NCI-H510A treated with DMSO at 0.1 percent for 48 hours (cell line): ENCODE results near the gene IRF9.

Source experiments
- DNase-seq: peaks from one replicate; lab custom pipeline; 2025; lab: John Stamatoyannopoulos, UW

The IRF9 gene

GRCh38 chr14:24177891-24178290, 16.8 kb downstream of the IRF9 start:
- DNase-seq, result no peak

GRCh38 chr14:24178399-24179178, 17.5 kb downstream of the IRF9 start:
- DNase-seq, result no peak

- no peak for DNase-seq
Observed at GRCh38 chr14:24179294-24179960, 18.4 kb downstream of the IRF9 start.

DNA sequence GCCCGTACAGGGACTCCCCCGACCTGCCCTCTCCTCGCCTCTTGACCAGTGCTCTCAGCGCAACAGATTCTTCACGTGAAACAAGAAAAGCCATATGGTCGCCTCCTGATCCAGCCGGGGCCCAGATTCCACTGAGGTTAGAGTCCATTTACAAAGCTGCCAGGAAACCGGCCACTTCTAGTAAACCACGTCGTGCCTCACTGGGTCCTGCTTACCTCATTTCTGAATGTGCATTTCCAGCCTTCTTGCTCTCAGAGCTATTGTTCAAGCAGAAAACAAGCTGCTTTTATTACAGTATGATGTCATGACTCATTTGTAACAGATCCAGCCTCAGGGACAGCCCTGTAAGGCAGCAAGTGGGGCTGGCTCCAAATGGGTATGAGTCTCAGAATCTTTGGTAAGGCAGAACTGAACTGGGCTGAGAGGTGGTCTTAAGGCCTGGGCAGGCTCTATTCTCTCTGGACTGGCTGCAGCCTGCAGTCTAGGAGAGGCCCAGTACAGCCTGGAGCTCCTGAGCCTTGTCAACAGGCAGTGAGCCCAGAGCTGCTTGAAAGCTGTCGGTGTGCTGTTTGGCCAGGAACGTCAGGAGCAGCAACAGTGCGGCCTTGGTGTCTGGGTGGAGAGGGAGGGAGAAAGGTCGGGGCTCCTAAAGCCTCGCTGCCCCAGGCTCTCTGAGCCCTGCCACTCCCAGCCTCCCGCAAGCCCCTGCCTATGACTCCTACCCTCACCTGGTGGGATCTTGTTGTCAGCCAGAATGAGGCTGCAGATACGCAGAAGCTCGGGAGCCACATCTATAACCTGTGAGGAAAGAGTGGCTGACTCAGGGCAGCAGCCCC, 19.1 kb downstream of the IRF9 start:
- no peak for DNase-seq

DNA sequence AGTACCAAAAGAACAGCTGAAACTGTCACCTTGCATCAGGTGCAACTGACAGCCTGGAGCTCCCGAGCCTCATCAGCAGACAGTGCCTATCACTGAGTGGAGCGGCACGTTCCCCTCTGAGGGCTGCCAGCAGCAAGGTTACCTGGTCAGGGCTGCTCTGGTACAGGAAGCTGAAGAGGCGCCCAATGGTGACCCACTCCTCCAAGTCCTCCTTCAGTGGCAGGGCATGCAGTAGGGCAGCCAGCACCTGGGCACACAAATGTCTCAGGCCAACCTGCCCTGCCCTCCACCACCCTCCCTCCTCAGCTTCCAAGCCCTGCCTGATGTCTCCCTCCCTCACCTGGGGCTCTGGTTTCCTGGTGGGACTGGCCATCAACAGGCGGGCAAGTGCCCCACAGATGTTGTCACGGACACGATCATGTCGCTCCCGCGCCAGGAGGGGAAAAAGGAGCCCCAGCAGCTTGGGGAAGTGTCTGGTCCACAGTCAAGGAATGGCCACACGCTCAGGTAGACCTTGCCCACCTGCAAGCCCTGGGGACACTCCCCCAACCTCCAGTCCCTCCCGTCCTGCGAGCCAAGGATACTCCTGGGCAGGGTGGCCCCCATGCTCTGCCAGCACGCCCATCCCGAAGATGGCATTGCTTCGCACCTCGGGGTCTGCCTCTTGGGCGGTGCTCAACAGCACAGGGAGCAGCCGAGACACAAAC, 20.5 kb downstream of the IRF9 start:
- no peak for DNase-seq

- no peak for DNase-seq
Observed at GRCh38 chr14:24182110-24182882, 21.2 kb downstream of the IRF9 start.

- DNase-seq, result no peak
Observed at GRCh38 chr14:24183014-24183481, 22.0 kb downstream of the IRF9 start.

DNA sequence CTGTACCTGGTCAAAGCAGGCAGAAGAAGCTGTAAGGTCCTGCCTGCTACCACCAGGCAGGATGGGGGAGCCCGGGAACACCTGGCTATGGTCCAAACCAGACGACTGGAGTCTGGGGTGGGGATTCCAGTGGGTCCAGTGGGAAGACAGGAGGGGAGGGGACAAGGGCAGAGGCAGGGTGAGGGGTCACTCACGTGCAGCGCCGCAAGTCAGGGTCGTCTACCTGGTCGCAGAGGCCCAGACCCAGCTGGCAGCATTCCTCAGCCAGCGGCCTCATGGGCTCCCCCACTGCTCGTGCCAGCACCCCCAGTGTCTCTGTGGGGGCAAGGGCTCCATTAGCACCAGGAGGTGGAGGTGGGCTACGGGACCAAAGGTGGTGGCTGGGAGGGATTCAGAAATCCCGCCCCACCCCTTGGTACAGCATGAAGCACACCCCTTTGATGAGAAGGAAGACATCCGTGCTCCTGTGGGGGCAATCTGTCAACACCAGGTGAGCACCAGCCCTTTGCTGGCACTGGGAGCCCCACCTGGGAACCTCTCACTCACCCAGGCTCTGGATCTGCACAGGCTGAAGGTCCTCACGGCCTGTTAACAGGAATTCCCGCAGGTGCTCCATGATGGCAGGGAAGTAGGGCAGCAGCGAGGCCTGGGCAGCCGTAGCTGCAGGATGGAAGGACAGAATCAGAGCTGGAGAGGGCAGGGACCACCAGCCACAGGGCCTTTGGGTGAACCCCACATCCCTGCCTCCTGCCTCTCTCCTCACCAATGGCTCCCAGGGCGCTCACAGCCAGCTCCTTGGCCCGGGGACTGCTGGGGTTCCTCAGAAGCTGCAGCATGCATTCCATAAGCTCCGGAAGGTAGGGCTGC, 23.3 kb downstream of the IRF9 start:
- DNase-seq, result no peak

- no peak for DNase-seq
Observed at GRCh38 chr14:24185026-24185425, 24.0 kb downstream of the IRF9 start.

DNA sequence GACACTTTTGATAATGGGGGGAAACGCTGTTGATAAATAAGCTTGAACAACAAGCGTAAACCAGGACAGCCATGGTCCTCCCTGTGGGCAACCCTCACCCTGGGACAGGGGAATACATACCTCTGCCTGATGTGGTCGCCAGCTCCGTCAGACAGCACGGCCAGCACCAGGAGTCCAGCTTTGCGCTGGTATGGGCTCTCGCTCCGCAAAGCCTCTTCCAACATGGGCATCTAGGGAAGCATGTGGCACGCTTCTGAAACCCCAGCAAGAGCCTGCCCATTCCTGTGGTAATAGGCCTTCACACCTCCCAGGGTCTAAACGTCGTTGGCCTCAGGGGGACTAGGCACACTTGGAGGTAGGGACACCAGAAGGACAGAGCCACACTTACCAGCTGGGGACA, 24.7 kb downstream of the IRF9 start:
- DNase-seq, result no peak

- no peak for DNase-seq
Observed at GRCh38 chr14:24186831-24187538, 25.9 kb downstream of the IRF9 start.

- no peak for DNase-seq
Observed at GRCh38 chr14:24187539-24187915, 26.5 kb downstream of the IRF9 start.

- DNase-seq, result peak; percentile 96
Observed at GRCh38 chr14:24188251-24189058, 27.4 kb downstream of the IRF9 start, which contains the start of gene IPO4. Gene IPO4 (minus strand): TSS chr14:24188816. CDS start chr14:24188787, 29 bp downstream.

GRCh38 chr14:24189059-24189375, 28.0 kb downstream of the IRF9 start:
- DNase-seq, result no peak

DNA sequence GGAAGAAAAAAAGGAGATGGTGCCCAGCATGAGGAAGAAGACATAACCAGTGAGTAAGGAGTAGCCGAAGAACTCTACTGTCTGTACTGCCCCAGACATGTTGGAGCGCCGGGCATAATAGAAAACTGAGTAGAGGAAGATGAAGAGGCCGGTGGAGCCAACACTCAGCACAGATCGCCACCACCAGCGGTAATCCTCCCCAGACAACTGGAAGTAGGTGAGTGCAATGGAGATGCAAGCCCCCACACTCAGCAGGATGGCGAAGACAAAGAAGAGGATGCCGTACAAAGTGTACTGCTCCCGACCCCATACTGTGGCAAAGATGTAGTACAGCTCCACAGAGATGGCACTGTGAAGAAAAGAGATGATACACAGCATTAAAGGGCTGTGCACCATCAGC, 28.4 kb downstream of the IRF9 start:
- no peak for DNase-seq

- no peak for DNase-seq
Observed at GRCh38 chr14:24190416-24190815, 29.4 kb downstream of the IRF9 start.

- DNase-seq, result no peak
Observed at GRCh38 chr14:24192933-24193332, 31.9 kb downstream of the IRF9 start.

GRCh38 chr14:24194186-24194872, 33.3 kb downstream of the IRF9 start:
- DNase-seq, result no peak
